Stimulated activated CD8-positive, alpha-beta memory T cell treated with anti-CD3 and anti-CD28 coated beads, Interleukin-7, amount 100 ng/mL, for 24 hours (primary cell): ENCODE measurements around the gene CYB5D1.

Source experiments
- DNase-seq: peaks from one replicate; pipeline ENCODE4 v3.0.0-alpha.2; 2020; ENCODE audit warnings: low read depth

Gene CYB5D1

GRCh38 chr17:7833795-7834541 lies 23.8 kb upstream of the CYB5D1 start, which contains the start of gene KDM6B:
TSS of gene KDM6B (plus strand) at chr17:7834217. CDS start at chr17:7845555, 11,338 bp downstream.
- no peak for DNase-seq

- DNase-seq, result no peak
These were observed 23.3 kb upstream of the CYB5D1 start for GRCh38 chr17:7834542-7834956.

GRCh38 chr17:7834957-7835813 lies 22.6 kb upstream of the CYB5D1 start:
- peak; percentile 76 for DNase-seq

GRCh38 chr17:7835814-7836595 lies 21.8 kb upstream of the CYB5D1 start:
- DNase-seq, result no peak

- DNase-seq, result no peak
These were observed 21.0 kb upstream of the CYB5D1 start for GRCh38 chr17:7836596-7837407.

GRCh38 chr17:7837408-7838088 lies 20.3 kb upstream of the CYB5D1 start:
- DNase-seq, result no peak

GRCh38 chr17:7838090-7839075 lies 19.4 kb upstream of the CYB5D1 start:
- no peak for DNase-seq

- DNase-seq, result no peak
These were observed 18.5 kb upstream of the CYB5D1 start for GRCh38 chr17:7839190-7839875.

- no peak for DNase-seq
These were observed 17.9 kb upstream of the CYB5D1 start for GRCh38 chr17:7839876-7840261.

GRCh38 chr17:7840441-7840840 lies 17.4 kb upstream of the CYB5D1 start:
- DNase-seq, result no peak

- no peak for DNase-seq
These were observed 16.9 kb upstream of the CYB5D1 start for GRCh38 chr17:7840875-7841274.

GRCh38 chr17:7841396-7841914 lies 16.3 kb upstream of the CYB5D1 start:
- peak; percentile 85 for DNase-seq

- DNase-seq, result peak; percentile 80
These were observed 15.9 kb upstream of the CYB5D1 start for GRCh38 chr17:7841915-7842379.

- peak; percentile 91 for DNase-seq
These were observed 15.2 kb upstream of the CYB5D1 start for GRCh38 chr17:7842380-7843256.

- DNase-seq, result no peak
These were observed 14.6 kb upstream of the CYB5D1 start for GRCh38 chr17:7843257-7843535.

GRCh38 chr17:7843536-7844291 lies 14.1 kb upstream of the CYB5D1 start:
- DNase-seq, result peak; percentile 76
